Right cardiac atrium (tissue), 5 donors: Measurements from ENCODE around the gene KRT4. TPM values are rescaled to one million over a fixed set of nuclear protein-coding genes. Genes with fewer than 3 reads are reported as not detected.

Experiments used
- ATAC-seq, 2 donors: fragments of 200-7000 bp; cut with Tn5 transposase; one replicate each; pipeline versions ENCODE4 v1.8.0 to v1.9.1; 2020; ENCODE audit warnings: moderate library complexity in 2 of 2, mild to moderate bottlenecking in 1 of 2
- DNase-seq, 3 donors: peaks; one replicate each; pipeline ENCODE4 v3.0.0-alpha.2; 2020
- H3K27ac ChIP-seq: one replicate; pipeline ENCODE4 v1.5.1; 2013; ENCODE audit warnings: mild to moderate bottlenecking, low read length, control low read depth, moderate library complexity
- H3K27me3 ChIP-seq: one replicate; pipeline ENCODE4 v1.6.1; 2013; ENCODE audit not compliant: control insufficient read depth, insufficient read depth
- H3K4me1 ChIP-seq: one replicate; pipeline ENCODE4 v1.6.1; 2013; ENCODE audit warnings: low read length; ENCODE audit not compliant: control insufficient read depth, insufficient read depth
- H3K4me3 ChIP-seq: one replicate; pipeline ENCODE4 v1.5.1; 2013; ENCODE audit warnings: low read length, control low read depth
- H3K9me3 ChIP-seq: one replicate; pipeline ENCODE4 v1.6.1; 2013; ENCODE audit warnings: low read length; ENCODE audit not compliant: control insufficient read depth
- WGBS: extraction: QIAGEN DNeasy Blood & Tissue Kit; methylation state at CpG from one replicate; pipeline ENCODE4 v1.1.7; 2013; 5-methylcytosine and 5-hydroxymethylcytosine counted together
- intact Hi-C, 4 donors: fragments of 100-400 bp; cut with DNase I; formaldehyde crosslinking; loops; one replicate each; pipeline versions ENCODE4 v1.11.0 to v1.14.0; 2022 to 2023
- polyA plus RNA-seq: library from polyadenylated mRNA; stranded (reverse); fragments of 200-250 nt; gene quantifications from one replicate; pipeline ENCODE4 v1.2.3, GENCODE V29; 2013
- total RNA-seq, 4 donors: library from RNA; stranded (reverse); fragmentation: NEBNext Ultra II Directional; extraction: Animal tissue kit (Norgen Biotek cat#: 25700); gene quantifications; one replicate each; pipeline ENCODE4 v1.2.1, GENCODE V29; 2021
- donor health status: healthy with polysubstance abuse.
- donor health status: DM: no; HTN: yes; CAD: no.
- donor health status: DM: no; HTN: no; CAD: no.
- donor health status: DM: no; HTN: yes; CAD: no; lungs with severe emphysema.
- donor health status: DM: yes; HTN: yes; CAD: no.

The KRT4 gene
- total and polyA plus RNA-seq, 5 donors: 0.20 TPM; not detected in 4

- ATAC-seq (no peak), DNase-seq (no peak)
- no peak overlapping the region for H3K4me3 ChIP-seq
- intact Hi-C loops: no loop called here
- no peaks in the 10 kb centered on the region for H3K4me1 ChIP-seq
- no peak overlapping the region for H3K27ac ChIP-seq
- 89% methylated on average over 11 of the region's 11 CpGs for WGBS
- H3K9me3 ChIP-seq: no peaks in the 10 kb centered on the region
- H3K27me3 ChIP-seq: no peaks in the 10 kb centered on the region
These were observed 12.9 kb upstream of the KRT4 start for GRCh38 chr12:52826611-52827498.

GRCh38 chr12:52825961-52826360, 12.0 kb upstream of the KRT4 start:
- H3K4me1 ChIP-seq: no peaks in the 10 kb centered on the region
- no peak for DNase-seq
- H3K27me3 ChIP-seq: no peaks in the 10 kb centered on the region
- H3K27ac ChIP-seq: no peak overlapping the region
- intact Hi-C loops: no loop called here
- 59% methylated on average over 4 of the region's 4 CpGs for WGBS
- no peak overlapping the region for H3K4me3 ChIP-seq
- ATAC-seq: no peak
- H3K9me3 ChIP-seq: no peaks in the 10 kb centered on the region

- Histone ChIP-seq H3K27ac (no peak overlapping the region), H3K4me3 (no peak overlapping the region), H3K9me3 (no peaks in the 10 kb centered on the region), H3K27me3 (no peaks in the 10 kb centered on the region), H3K4me1 (no peaks in the 10 kb centered on the region)
- intact Hi-C loops: no loop called here
- no peak for ATAC-seq
- 83% methylated on average over 5 of the region's 5 CpGs for WGBS
- no peak for DNase-seq
These were observed 11.0 kb upstream of the KRT4 start for GRCh38 chr12:52824741-52825410.

GRCh38 chr12:52823761-52824450, 10.0 kb upstream of the KRT4 start:
- no peak overlapping the region for H3K4me3 ChIP-seq
- no peaks in the 10 kb centered on the region for H3K4me1 ChIP-seq
- ATAC-seq: no peak
- WGBS: 88% methylated on average over 15 of the region's 15 CpGs
- H3K27ac ChIP-seq: no peak overlapping the region
- no peaks in the 10 kb centered on the region for H3K9me3 ChIP-seq
- H3K27me3 ChIP-seq: no peaks in the 10 kb centered on the region
- intact Hi-C loops: no loop called here
- DNase-seq: no peak

GRCh38 chr12:52822771-52823510, 9.0 kb upstream of the KRT4 start:
- no peak overlapping the region for H3K4me3 ChIP-seq
- H3K9me3 ChIP-seq: no peaks in the 10 kb centered on the region
- no peaks in the 10 kb centered on the region for H3K27me3 ChIP-seq
- H3K4me1 ChIP-seq: no peaks in the 10 kb centered on the region
- 72% methylated on average over 16 of the region's 16 CpGs for whole genome bisulfite sequencing
- intact Hi-C loops: no loop called here
- ATAC-seq: no peak
- H3K27ac ChIP-seq: no peak overlapping the region
- no peak for DNase-seq

GRCh38 chr12:52821826-52822660, 8.1 kb upstream of the KRT4 start:
- no peaks in the 10 kb centered on the region for H3K4me1 ChIP-seq
- H3K9me3 ChIP-seq: no peaks in the 10 kb centered on the region
- H3K27ac ChIP-seq: no peak overlapping the region
- 85% methylated on average over 10 of the region's 10 CpGs for WGBS
- intact Hi-C loops: no loop called here
- DNase-seq: no peak
- H3K27me3 ChIP-seq: no peaks in the 10 kb centered on the region
- ATAC-seq: no peak
- no peak overlapping the region for H3K4me3 ChIP-seq

- no peaks in the 10 kb centered on the region for H3K9me3 ChIP-seq
- 89% methylated on average over 4 of the region's 4 CpGs for WGBS
- H3K27me3 ChIP-seq: no peaks in the 10 kb centered on the region
- no peak for DNase-seq
- H3K27ac ChIP-seq: no peak overlapping the region
- no peak overlapping the region for H3K4me3 ChIP-seq
- no peaks in the 10 kb centered on the region for H3K4me1 ChIP-seq
- intact Hi-C loops: no loop called here
- ATAC-seq: no peak
These were observed 7.3 kb upstream of the KRT4 start for GRCh38 chr12:52821071-52821730.

GRCh38 chr12:52820521-52820920, 6.6 kb upstream of the KRT4 start:
- DNase-seq (no peak), ATAC-seq (no peak)
- no peaks in the 10 kb centered on the region for H3K4me1 ChIP-seq
- 86% methylated on average over 6 of the region's 6 CpGs for WGBS
- intact Hi-C loops: no loop called here
- H3K4me3 ChIP-seq: no peak overlapping the region
- no peaks in the 10 kb centered on the region for H3K9me3 ChIP-seq
- no peaks in the 10 kb centered on the region for H3K27me3 ChIP-seq
- no peak overlapping the region for H3K27ac ChIP-seq

GRCh38 chr12:52819731-52820510, 6.0 kb upstream of the KRT4 start:
- intact Hi-C loops: no loop called here
- Histone ChIP-seq H3K4me3 (no peak overlapping the region), H3K9me3 (no peaks in the 10 kb centered on the region), H3K4me1 (no peaks in the 10 kb centered on the region), H3K27ac (no peak overlapping the region), H3K27me3 (no peaks in the 10 kb centered on the region)
- DNase-seq (no peak), ATAC-seq (no peak)
- WGBS: 65% methylated on average over 7 of the region's 7 CpGs
